ENCODE results near the gene COQ8A.
"Not testable (repeated sequence)": the region's sequence is repeated elsewhere in the genome, so short reads cannot be mapped to it uniquely, and the experiment has no call there.

The COQ8A gene

GRCh38 chr1:226953175-226953800 lies 13.2 kb downstream of the COQ8A start:
- DNase-seq, result no peak

- no peak for DNase-seq
Observed at GRCh38 chr1:226954337-226954736, 14.2 kb downstream of the COQ8A start.

DNA sequence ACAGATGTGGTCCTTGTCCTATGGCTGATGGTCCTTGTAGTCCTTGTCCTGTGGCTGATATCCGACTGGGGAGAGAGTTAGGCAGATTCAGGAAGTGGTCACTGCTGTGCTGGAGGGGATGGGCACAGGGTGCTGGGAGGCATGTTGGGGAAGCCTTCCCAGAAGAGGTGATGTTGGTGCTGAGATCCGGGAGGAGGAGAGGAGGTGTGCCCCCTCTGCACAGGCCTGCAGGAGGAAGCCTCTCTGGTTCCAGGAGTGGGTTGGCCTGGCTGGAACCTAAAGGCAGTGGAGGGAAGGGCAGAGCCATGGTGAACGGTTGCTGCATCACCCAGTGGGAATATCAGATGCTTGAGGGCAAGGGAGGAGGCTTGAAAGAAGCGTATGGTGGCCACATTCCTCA lies 14.7 kb downstream of the COQ8A start:
- no peak for DNase-seq

GRCh38 chr1:226955857-226956256 lies 15.8 kb downstream of the COQ8A start:
- not testable (repeated sequence) for DNase-seq

- DNase-seq, result no peak
Observed at GRCh38 chr1:226956942-226957713, 17.0 kb downstream of the COQ8A start.

DNA sequence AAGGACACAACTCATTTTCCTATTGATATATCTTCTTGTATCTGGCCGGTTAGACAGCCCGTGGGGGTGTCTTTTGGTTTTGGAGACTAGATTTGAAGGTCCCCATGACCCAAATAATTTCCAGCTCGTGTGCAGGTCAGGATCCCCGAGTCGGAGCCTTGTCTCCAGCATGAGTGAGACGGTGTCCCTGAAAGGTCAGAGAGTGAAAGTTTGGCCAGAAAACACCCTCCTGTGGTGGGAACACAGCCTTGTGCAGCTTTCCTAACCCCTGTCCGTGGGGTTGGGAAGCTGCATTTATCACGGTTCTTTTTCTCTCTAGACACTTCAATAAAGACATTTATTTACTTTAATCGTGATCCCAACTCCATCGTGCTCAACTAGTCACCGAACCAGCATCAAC lies 17.6 kb downstream of the COQ8A start:
- DNase-seq, result no peak

GRCh38 chr1:226958300-226958699 lies 18.2 kb downstream of the COQ8A start:
- no peak for DNase-seq

- no peak for DNase-seq
Observed at GRCh38 chr1:226960256-226960655, 20.2 kb downstream of the COQ8A start.

GRCh38 chr1:226960944-226961765 lies 21.1 kb downstream of the COQ8A start:
- no peak for DNase-seq

DNA sequence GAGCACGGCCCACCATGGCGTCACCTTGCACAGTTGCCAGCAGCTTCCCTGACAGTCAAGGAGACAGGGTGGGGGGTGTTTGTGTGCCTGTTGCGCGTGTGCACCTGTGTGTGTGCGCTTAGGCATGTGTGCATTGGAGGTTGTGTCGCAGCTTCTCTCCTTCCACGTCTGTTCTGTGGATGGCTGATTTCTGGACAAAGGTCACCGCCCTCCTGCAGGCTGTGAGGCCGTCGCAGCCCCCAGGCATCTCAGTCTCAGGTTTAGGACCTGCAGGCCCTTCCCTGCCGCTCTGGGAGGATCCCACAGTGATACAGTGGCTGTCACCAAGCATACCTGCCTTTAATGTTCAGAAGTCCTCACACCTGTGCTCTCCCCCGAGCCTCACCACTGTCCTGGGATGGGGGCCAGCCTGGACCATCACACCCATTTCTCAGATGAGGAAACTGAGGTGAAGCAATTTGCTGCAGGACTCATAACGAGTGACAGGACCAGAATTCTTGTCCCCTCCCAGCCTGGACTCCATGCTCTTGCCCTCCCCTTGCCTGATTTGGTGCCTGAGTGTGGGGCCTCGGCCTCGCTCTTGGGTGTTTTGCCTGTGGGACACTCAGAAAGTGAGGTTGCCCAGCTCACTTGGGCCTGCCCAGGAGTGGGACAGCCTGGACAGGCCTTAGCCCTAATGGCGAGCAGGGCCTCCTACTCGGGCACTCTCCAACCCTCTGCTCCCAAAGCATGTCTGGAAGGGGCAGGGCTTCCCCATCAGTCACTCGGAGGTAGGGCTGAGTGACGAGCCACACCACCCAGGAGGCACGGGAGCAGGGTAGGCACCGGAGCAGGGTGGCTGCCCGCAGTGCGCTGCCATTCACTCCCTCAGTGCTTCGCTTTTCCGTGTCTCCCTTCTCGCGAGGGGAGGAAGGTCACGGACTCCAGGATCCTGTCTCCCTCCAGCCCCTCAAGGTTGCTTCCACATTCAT lies 22.6 kb downstream of the COQ8A start:
- no peak for DNase-seq

GRCh38 chr1:226964068-226964425 lies 24.0 kb downstream of the COQ8A start:
- no peak for DNase-seq

DNA sequence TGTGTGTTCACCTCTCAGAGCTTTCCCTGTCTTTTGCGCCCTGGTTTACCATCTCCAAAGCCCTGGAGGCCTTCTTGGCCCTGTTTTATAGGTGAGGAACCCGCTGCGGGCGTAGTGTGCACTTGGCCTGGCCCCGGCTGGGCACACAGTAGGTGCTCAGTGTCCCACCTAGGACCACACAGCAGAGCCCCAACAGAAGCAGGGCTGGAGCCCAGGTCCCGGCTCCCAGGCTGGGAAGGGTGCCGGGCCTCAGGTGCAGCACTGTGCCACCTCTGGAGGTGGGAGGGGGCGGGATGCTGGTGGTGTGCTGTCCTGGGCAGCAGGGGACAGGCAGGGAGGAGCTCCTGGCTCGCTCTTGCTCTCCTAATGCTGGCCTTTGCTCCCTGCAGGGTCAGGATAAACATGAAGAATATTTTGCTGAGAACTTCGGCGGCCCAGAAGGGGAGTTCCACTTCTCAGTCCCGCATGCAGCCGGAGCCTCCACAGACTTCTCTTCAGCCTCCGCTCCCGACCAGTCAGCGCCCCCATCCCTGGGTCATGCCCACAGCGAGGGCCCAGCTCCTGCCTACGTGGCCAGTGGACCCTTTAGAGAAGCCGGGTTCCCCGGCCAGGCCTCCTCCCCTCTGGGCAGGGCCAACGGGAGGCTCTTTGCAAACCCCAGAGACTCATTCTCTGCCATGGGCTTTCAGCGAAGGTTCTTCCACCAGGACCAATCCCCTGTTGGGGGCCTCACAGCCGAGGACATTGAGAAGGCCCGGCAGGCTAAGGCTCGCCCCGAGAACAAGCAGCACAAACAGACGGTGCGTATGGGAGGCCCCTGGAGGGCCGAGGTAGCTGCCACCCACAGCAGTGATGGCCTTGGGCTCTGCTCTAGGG lies 24.8 kb downstream of the COQ8A start:
- no peak for DNase-seq

GRCh38 chr1:226965581-226966440 lies 25.7 kb downstream of the COQ8A start:
- DNase-seq, result no peak

DNA sequence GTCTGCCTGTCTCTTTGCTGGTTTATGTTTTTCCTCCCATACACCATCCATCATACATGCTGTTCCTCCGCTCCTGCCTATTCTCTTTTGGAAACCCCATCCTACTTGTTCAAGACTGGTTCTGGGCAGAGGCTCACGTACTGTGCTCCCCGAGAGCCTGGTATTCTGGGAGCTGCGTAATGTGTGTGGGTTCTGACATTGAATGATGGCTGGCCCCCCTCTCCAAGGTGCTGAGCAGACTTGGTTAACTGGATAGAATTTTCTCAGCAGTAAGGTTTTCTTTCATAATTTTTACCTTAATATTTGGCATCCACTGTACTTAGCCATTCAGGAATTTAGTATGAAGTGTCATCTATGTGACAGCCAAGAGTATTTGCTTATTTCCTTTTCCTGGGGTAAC lies 26.6 kb downstream of the COQ8A start:
- DNase-seq, result no peak

DNA sequence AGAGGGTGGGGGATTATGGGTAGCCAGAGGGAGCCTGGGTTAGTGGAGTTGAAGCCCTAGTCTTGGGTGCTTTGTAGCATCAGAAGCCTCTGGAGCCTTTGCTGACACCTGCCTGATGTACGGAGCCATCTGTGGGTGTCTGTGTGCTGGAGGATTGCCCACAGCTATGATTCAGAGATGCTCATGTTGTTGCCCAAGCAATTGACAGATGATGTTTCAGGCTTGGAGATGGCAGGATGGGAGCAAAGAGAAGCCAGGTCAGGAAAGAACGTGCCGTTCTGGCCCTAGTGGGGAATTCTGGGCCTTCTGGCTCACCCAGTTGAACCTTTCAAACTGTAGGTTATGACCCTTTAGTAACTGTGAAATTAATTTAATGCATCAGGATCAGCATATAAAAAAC lies 27.6 kb downstream of the COQ8A start:
- peak; percentile 83 for DNase-seq

DNA sequence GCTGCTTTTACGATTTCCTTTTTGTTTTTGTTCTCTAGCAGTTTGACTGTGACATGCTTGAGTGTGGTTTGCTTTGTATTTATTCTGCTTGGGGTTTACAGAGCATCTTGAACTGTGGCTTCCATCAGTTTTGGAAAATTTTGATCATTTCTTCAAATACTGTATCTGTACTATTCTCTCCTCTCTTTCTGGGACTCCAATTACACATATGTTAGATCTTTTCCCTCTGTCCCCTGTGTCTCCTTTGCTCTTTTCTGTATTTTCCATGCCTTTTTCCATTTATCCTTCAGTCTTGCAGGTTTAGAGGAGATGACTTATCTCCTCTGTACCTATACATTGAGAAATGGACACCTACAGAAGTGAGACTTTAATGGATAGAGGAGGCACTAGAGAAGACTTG lies 31.7 kb downstream of the COQ8A start:
- DNase-seq, result no peak

DNA sequence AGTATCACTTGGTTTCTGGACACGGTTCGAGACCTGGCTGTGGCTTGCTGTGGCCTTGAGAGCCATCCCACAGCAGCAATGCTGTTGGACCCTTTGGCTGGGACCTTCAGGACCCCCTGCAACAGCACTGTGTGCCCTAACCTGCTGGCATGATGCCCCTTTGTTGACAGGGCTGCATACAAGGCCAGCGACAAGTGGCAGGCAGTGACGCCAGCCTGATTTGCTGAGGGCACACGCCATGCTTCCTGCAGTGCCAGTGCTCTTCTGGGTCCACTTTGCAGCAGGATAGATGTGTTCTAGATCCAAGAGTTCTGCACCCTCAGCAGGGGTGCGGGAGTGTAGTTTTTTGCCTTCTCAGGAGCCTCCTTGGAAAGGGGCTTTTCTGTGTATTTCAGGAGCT lies 32.8 kb downstream of the COQ8A start:
- DNase-seq, result no peak

DNA sequence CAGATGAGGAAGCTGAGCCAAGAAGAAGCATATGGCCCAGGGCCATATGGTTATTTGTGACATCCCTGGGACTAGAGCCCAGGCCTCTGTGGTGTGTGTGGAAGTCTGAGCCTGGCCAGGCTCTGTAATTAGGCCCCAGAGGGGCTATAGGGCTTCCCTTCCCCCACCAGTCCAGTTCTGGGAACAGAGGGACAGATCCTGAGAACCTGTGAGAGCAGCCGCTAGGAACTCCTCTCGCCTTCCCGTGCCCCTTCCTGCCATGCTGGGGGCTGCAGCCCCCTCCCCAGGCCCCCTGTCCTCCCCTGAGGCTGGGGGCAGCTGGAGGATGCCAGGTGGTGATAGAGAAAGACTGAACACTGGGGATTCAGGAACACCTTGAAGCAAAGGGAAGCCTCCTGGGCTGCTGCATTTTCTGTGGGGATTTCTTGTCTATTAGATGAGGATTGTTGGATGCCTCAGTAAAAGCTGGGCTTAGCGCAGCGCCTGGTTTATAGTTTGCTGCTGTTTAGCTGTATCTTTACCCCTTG lies 33.3 kb downstream of the COQ8A start:
- peak; percentile 95 for DNase-seq

DNA sequence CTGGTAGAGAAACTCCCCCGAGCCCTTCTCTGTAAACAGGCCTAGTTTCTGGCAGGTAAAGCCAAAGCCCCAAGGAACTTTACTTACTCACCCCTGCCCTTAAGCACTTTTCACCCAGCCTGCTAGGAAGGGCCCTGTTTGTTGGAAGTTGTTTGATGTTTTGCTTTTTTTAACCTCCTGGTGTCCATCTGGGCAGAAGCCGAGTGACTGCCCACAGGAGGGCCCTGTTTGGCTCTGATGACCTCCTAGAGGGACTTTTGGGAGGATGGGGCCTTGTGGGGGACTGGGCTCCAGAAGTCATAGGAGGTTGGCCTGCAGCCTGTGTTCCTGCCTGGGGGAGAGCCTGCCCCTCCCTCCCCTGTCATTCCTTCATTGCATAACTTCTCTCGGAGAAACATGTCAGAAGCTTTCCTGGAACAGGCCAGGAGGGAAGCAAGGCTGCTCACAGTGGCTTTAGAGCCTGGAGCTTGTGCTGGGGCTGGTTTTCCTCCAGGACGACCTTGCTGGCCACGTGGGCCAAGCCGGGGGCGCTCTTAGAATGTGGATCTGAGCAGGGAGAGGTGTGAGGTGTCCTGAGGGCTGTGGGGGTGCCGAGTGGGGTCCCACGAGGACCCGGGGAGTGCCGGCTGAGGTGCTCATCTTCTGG lies 33.9 kb downstream of the COQ8A start:
- DNase-seq, result no peak
